HG03439 (cell line): ENCODE results near the gene CATSPERB.
"Not testable (repeated sequence)": the region's sequence is repeated elsewhere in the genome, so short reads cannot be mapped to it uniquely, and the experiment has no call there.

ENCODE experiments used
- ATAC-seq: cut with Tn5 transposase; IDR thresholded peaks from one replicate; pipeline ENCODE4 v1.9.1; 2021; ENCODE audit warnings: mild to moderate bottlenecking, moderate library complexity; ENCODE audit not compliant: unreplicated experiment

The CATSPERB gene

DNA sequence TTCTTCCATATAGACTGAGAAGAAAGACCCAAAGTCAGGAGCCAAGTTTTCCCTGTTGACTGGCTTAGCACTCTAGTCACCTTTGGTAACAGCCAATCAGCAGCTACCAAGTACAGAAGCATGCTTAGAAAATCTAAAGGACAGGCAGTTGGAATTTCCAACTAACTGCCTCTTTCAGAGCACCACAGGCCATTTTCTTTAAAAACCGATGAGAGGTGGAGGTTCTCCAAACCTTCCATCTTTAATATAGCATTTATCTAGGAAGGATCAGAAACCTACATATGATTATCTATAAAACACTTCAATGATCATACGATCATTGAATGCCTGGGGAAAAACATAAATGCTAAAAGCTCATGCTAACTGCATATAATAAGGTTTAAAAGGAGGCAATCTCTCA, at the start of gene CATSPERB:
CATSPERB (minus strand) TSS at position 101 of the 400 bp plus-strand sequence. CDS start 2,607 bp downstream, outside the sequence.
- ATAC-seq = no peak

GRCh38 chr14:91780452-91780851, 48.6 kb upstream of the CATSPERB start:
- no peak for ATAC-seq

DNA sequence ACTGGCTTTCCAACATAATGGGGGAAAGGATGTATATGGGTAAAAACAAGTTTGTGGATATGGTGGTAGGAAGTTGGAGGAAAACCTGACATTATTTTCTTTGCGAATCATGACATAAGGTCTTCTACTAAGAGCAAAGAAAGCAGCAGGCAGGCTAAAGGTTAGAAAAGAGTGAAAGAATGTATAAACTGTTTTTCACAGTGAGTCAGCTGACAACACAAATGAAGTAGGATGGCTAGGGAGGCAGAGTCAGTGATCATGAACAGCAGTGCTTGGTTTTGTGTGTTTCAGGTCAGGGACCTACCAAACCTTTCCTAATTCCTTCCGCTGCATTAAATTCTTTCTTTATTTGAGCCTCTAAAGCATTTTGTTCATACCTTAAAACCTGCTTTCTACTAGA, 46.3 kb upstream of the CATSPERB start:
- ATAC-seq = no peak

GRCh38 chr14:91774140-91775096, 42.5 kb upstream of the CATSPERB start:
- ATAC-seq = no peak

GRCh38 chr14:91770185-91770584, 38.3 kb upstream of the CATSPERB start:
- ATAC-seq = no peak

DNA sequence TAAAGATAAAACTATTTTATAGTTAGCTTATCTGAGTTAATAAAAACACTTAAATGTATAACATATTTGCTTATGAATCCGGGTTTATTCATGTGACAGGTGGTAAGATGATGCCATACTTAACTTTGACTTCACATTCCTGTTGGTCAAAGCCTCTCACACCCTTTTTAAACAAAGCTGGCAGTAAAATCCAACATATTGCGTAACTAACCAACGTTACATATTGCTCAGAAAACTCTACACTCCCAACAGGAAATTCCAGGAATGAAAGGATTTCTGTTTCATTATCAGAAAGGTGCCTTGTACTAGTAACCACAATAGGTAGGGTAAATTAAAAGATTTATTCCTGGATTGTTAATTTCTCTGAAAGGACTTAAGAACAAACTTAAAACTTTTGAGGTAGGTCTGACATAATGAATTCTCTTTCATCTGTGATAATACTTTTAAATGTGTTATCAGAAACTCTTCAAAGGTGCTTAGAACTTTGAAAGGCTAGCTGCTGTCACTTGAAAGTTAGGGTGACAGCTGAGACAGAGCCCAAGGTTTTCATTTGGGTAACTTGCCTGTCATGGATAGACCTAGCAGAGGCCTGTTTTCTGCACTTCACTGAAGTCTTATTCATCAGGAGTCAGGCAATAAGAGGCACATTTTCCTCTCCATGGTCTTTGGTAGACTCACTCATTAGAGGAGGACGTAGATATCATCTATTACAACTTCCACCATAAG, 23.8 kb upstream of the CATSPERB start:
- no peak for ATAC-seq

GRCh38 chr14:91754819-91755218, 22.9 kb upstream of the CATSPERB start:
- no peak for ATAC-seq

DNA sequence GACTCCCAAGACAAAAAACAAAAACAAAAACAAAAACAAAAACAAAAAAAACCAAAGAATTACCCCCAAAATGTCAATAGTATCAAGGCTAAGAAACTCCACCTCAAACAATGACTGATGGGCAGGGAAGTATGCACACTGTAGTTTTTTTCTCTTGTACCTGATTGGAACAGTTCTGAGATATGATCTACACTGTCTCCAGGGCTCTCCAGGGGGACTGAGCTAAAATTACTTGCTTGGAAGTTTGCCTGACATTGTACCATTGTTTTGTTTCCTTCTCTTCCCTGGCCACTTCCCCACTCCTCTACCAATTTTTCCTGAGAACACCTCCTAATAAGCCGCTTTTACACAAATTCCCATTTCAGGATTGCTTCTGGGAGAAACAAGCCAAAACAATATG, 22.3 kb upstream of the CATSPERB start:
- no peak for ATAC-seq

GRCh38 chr14:91753501-91754128, 21.7 kb upstream of the CATSPERB start:
- ATAC-seq = no peak

- ATAC-seq = no peak
Measured at GRCh38 chr14:91752961-91753360, 21.1 kb upstream of the CATSPERB start.

DNA sequence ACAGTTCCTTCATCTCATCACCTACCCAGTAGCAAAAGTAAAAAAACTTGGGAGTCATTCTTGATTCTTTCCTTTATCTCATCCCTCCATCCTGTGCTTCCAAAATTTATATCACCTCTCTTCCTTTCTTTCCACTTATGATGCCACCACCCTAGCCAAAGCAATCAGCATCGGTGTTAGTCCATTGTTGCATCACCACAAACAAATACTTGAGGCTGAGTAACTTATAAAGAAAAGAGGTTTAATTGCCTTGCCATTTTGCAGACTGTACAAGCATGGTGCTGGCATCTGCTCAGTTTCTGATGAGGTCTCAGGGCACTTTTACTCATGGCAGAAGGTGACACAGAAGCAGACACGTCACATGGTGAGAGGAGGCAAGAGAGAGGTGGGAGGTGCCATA, 19.8 kb upstream of the CATSPERB start:
- ATAC-seq = no peak

DNA sequence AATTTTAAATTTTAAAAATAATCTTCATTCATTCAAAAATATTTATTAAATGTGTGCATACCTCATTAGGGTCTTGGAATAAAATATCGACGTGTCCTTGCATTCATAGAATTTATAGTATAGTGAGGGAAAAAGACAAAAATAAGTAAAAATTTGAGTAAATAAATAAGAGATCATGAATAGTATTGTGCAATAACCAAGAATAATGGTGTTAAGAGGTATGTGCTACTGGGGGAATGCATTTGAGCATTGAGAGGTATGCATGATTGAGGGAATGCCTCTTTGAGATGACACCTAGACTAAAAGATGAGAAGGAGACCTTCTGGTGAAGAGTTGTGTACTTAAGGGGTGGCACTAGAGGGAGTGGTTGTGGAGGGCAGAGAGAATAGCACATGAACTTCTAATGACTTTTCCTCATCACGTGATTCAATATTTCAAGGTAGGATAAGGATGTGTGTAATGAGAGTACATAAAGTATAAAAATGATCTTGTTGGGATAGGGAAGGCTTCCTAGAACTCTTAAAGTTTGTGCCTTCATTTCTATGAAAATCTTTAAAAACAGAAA, 18.8 kb upstream of the CATSPERB start:
- no peak for ATAC-seq

DNA sequence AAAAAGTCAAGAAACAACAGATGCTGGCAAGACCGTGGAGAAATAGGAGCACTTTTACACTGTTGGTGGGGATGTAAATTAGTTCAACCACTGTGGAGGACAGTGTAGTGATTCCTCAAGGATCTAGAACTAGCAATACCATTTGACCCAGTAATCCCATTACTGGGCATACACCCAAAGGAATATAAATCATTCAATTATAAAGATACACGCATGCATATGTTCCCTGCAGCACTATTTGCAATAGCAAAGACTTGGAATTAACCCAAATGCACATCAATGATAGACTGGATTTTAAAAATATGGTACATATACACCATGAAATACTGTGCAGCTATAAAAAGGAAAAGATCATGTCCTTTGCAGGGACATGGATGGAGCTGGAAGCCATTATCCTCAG, 18.0 kb upstream of the CATSPERB start:
- no peak for ATAC-seq

DNA sequence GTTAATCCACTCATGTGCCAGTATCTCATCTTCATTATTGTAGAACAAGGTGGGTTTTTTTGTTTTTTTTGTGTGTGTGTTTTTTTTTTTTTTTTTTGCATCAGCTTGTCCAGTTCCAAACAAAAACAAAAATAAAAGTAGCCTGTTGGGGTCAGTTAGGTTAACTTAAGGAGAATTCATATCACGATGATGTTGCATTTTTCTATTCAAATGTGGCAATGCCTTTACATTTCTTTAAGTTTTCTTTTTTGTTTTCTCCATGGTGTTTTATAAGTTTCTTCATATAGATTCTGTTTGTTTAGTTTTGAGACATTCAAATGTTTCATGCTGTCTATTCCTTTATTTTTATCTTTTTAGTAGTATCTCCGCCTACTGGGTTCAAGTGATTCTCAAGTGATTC, 16.2 kb upstream of the CATSPERB start:
- ATAC-seq = no peak

DNA sequence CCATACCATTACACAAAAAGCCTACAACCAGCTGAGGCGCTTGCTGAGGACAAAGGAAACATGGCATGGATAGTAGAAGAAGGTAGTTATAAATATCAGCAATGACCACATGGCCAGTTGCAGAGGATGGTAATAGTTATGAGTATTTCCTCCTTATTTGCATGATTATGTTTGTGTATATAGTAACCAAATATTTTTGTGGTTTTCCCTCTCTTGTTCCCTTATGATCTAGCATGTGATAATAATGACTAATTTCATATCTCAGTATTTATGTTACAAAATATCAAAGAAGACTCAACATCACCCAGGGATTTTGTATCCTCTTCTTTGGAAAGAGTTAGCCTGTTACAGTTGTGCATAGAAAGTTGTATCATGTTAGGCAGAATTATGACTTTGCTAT, 13.5 kb upstream of the CATSPERB start:
- no peak for ATAC-seq

DNA sequence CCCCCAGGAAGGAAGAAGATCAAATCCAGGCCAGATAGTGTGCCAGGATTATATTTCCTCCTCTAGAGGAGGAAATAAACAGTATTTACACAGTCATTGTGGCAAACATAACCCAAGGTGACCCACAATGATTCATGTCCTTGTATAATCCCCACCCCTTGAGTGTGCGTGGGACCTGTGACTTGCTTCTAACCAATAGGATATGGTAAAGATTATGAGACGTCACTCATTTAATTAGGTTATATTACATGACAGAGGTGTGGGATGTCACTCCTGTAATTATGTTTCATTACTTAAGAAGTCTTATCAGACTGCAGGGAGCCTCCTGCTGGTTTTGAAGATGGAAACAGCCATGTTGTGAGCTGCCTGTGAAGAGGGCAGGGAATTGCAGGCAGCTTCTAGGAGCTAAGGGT, 12.2 kb upstream of the CATSPERB start:
- ATAC-seq = no peak

GRCh38 chr14:91743305-91743653, 11.4 kb upstream of the CATSPERB start:
- no peak for ATAC-seq

DNA sequence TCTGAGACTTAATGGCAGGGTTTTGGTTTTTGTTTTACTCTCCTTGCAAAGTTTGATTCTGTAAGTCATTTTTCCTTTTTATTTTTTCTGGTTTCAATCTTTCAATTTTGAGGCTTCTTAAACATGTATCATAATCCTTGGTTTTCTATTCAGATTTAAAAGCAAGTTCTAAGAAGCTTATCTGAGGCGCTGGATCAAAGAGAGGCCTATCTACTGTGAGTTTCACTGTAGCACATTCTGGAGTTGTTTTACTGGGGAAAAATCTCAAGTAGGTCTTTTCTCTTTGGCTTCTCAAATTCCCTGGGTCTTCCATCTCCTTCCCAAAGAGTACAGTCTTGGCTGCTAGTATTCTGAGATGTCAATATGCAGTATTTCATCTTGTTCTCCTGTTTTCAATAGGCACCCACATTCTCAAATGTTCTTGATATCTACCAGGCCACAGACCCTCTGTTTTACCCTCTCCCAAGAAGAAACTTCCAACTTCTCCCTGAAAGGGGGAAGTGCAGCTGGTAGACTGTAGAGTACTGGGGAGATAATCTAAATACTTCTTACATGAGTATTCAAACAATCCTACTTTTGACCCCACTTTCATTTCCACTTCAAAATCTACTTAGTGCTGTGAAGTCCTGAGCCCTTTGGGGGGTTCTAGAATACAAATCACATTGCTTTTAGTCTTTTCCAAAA, 10.9 kb upstream of the CATSPERB start:
- ATAC-seq = no peak

DNA sequence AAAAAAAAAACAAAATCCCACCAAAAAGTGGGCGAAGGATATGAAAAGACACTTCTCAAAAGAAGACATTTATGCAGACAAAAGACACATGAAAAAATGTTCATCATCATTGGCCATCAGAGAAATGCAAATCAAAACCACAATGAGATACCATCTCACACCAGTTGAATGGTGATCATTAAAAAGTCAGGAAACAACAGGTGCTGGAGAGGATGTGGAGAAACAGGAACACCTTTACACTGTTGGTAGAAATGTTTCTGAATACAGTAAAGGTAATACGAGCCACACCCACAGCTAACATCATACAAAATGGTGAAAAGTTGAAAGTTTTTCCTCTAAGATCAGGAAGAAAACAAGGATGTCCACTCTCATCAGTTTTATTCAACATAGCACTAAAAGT, 8.0 kb upstream of the CATSPERB start:
- not testable (repeated sequence) for ATAC-seq

DNA sequence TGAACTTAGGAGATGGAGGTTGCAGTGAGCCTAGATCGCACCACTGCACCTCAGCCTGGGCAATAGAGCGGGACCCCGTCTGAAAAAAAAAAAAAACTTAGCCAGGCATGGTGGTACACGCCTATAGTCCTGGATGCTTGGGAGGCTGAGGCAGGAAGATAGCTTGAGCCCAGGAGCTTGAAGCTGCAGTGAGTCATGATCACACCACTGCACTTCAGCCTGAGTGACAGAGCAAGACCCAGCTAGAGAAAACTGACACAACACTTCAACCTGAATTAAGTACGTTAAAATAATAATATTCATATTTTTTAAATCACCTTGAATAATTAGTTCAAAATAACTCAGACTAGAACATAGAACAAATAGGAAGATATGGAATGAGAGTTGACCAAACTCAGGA, 5.7 kb upstream of the CATSPERB start:
- ATAC-seq = no peak
